ENCODE results near the gene B4GALT4. TPM values are rescaled to one million over a fixed set of nuclear protein-coding genes. Genes with fewer than 3 reads are reported as not detected.
"Not testable (repeated sequence)": the region's sequence is repeated elsewhere in the genome, so short reads cannot be mapped to it uniquely, and the experiment has no call there.

Gene B4GALT4
- total RNA-seq, 1 experiment from 2014 or later: 21.8 TPM

DNA sequence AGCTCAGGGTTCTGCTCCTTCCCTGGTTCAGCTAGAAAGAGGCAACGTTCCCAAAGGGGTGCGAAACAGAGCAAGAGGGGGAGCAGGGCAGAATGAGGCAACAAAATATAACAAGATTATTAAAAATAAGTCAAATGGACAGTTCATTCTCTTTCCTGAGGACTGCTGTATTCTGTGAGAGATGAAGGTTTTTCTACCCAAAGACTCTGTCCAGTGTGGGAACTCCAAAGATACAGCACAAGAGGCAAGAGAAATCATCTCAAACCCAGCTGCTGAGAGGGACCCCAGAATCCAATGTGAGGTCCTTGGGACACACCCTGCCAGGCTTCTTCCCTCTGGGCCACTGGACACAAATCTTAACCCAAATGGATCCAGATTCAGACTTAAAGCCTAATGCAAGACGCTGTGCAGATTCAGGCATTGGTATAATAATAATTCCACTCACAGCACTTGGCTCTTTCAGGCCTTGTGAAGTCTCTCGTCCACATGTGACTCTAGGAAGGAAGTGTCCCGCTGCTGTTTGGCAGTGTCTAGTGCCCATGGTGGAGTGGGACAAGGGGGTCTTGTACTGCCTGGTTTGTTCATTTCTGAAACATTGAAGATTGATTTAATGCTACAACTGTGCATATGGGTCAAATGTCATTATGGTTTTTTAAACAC lies 39.0 kb upstream of the B4GALT4 start:
- no peak overlapping the region for H2AFZ ChIP-seq
- H3K79me2 ChIP-seq (ENCODE audit: low read depth): no peaks in the 10 kb centered on the region
- ChIA-PET CTCF (no interaction called here), POLR2A (ENCODE audit: unreplicated experiment) (interaction anchor here (0.7 kb wide), 1 partner anchor 33 kb away, joined by 4 read pairs; no protein-coding TSS in a partner anchor)
- H3K9me3 ChIP-seq (ENCODE audit: insufficient read depth, low read depth): no peaks in the 10 kb centered on the region
- H3K27ac ChIP-seq: no peak overlapping the region
- no peak overlapping the region for H3K4me3 ChIP-seq
- H3K4me2 ChIP-seq: no peak overlapping the region
- H3K9me2 ChIP-seq (ENCODE audit: insufficient read depth): no peaks in the 10 kb centered on the region
- TF ChIP-seq, protein P1, sequence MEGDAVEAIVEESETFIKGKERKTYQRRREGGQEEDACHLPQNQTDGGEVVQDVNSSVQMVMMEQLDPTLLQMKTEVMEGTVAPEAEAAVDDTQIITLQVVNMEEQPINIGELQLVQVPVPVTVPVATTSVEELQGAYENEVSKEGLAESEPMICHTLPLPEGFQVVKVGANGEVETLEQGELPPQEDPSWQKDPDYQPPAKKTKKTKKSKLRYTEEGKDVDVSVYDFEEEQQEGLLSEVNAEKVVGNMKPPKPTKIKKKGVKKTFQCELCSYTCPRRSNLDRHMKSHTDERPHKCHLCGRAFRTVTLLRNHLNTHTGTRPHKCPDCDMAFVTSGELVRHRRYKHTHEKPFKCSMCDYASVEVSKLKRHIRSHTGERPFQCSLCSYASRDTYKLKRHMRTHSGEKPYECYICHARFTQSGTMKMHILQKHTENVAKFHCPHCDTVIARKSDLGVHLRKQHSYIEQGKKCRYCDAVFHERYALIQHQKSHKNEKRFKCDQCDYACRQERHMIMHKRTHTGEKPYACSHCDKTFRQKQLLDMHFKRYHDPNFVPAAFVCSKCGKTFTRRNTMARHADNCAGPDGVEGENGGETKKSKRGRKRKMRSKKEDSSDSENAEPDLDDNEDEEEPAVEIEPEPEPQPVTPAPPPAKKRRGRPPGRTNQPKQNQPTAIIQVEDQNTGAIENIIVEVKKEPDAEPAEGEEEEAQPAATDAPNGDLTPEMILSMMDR (conservative IDR thresholded peaks at IDR 0.05): no peak
- no peak for TF ChIP-seq EZH2 (IDR thresholded peaks at IDR 0.05; ENCODE audit: low read depth)
- no peaks in the 10 kb centered on the region for H3F3A ChIP-seq (ENCODE audit: insufficient read depth, low read depth)
- H3K36me3 ChIP-seq (ENCODE audit: low read depth): no peaks in the 10 kb centered on the region
- no peak for DNase-seq
- intact Hi-C loops (cut with micrococcal nuclease; ENCODE audit: unreplicated experiment): loop anchor here (1.0 kb wide), 1 partner anchor 106 kb away; no protein-coding TSS in a partner anchor
- H3K4me1 ChIP-seq (replicated peaks; ENCODE audit: insufficient read depth): no peaks in the 10 kb centered on the region
- no peaks in the 10 kb centered on the region for H3K27me3 ChIP-seq (ENCODE audit: insufficient read depth, low read depth)
- BruUV-seq (replicated peaks): no TSS peak
- H4K20me1 ChIP-seq (ENCODE audit: insufficient read depth): no peaks in the 10 kb centered on the region; the same call in 1 of the 2 replicates

GRCh38 chr3:119279101-119279554 lies 38.5 kb upstream of the B4GALT4 start:
- no peak overlapping the region for H3K4me3 ChIP-seq
- CTCF ChIA-PET: no interaction called here
- H3K9me3 ChIP-seq (ENCODE audit: insufficient read depth, low read depth): no peaks in the 10 kb centered on the region
- H3K27me3 ChIP-seq (ENCODE audit: insufficient read depth, low read depth): no peaks in the 10 kb centered on the region
- no peak for DNase-seq
- H3K9me2 ChIP-seq (ENCODE audit: insufficient read depth): no peaks in the 10 kb centered on the region
- H3F3A ChIP-seq (ENCODE audit: insufficient read depth, low read depth): no peaks in the 10 kb centered on the region
- TF ChIP-seq, protein P1 (conservative IDR thresholded peaks at IDR 0.05): no peak
- no peak for TF ChIP-seq EZH2 (IDR thresholded peaks at IDR 0.05; ENCODE audit: low read depth)
- intact Hi-C loops (cut with micrococcal nuclease; ENCODE audit: unreplicated experiment): no loop called here
- H4K20me1 ChIP-seq (ENCODE audit: insufficient read depth): no peaks in the 10 kb centered on the region; the same call in 1 of the 2 replicates
- no peaks in the 10 kb centered on the region for H3K4me1 ChIP-seq (replicated peaks; ENCODE audit: insufficient read depth)
- H3K27ac ChIP-seq: no peak overlapping the region
- no peak overlapping the region for H2AFZ ChIP-seq
- no peaks in the 10 kb centered on the region for H3K36me3 ChIP-seq (ENCODE audit: low read depth)
- BruUV-seq (replicated peaks): no TSS peak
- H3K79me2 ChIP-seq (ENCODE audit: low read depth): no peaks in the 10 kb centered on the region
- POLR2A ChIA-PET (ENCODE audit: unreplicated experiment): interaction anchor here (0.7 kb wide), 1 partner anchor 33 kb away, joined by 4 read pairs; no protein-coding TSS in a partner anchor
- no peak overlapping the region for H3K4me2 ChIP-seq

DNA sequence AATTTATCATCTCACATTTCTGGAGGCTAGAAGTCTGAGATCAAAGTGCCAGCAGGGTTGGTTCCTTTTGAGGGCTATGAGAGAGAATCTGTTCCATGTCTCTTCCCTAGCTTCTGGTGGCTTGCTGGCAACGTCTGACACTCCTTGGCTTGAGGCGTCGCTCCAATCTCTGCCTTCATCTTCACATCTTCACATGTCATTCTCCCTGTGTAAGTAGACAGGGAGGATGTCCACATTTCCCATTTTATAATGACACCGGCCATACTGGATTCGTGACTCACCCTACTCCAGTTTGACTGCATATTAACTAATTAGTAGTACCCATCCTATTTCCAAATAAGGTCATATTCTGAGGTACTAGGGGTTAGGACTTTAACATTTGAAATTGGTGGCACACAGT lies 36.0 kb upstream of the B4GALT4 start:
- Histone ChIP-seq H3K4me2 (no peak overlapping the region), H4K20me1 (ENCODE audit: insufficient read depth) (no peaks in the 10 kb centered on the region), H3K4me3 (no peak overlapping the region), H2AFZ (no peak overlapping the region), H3K9me3 (ENCODE audit: insufficient read depth, low read depth) (no peaks in the 10 kb centered on the region), H3K4me1 (replicated peaks; ENCODE audit: insufficient read depth) (no peaks in the 10 kb centered on the region), H3K9me2 (ENCODE audit: insufficient read depth) (no peaks in the 10 kb centered on the region), H3K79me2 (ENCODE audit: low read depth) (no peaks in the 10 kb centered on the region), H3K36me3 (ENCODE audit: low read depth) (no peaks in the 10 kb centered on the region), H3K27me3 (ENCODE audit: insufficient read depth, low read depth) (no peaks in the 10 kb centered on the region), H3F3A (ENCODE audit: insufficient read depth, low read depth) (no peaks in the 10 kb centered on the region), H3K27ac (no peak overlapping the region)
- TF ChIP-seq EZH2 (IDR thresholded peaks at IDR 0.05; ENCODE audit: low read depth): no peak
- TF ChIP-seq, protein P1 (conservative IDR thresholded peaks at IDR 0.05): no peak
- intact Hi-C loops (cut with micrococcal nuclease; ENCODE audit: unreplicated experiment): no loop called here
- no peak for DNase-seq
- no TSS peak for BruUV-seq (replicated peaks)
- ChIA-PET POLR2A (ENCODE audit: unreplicated experiment) (no interaction called here), CTCF (no interaction called here)

- H3K27ac ChIP-seq; intact Hi-C loops (cut with micrococcal nuclease; ENCODE audit: unreplicated experiment); H4K20me1 ChIP-seq (ENCODE audit: insufficient read depth); CTCF ChIA-PET; H3F3A ChIP-seq (ENCODE audit: insufficient read depth, low read depth); H3K79me2 ChIP-seq (ENCODE audit: low read depth); H3K36me3 ChIP-seq (ENCODE audit: low read depth); BruUV-seq (replicated peaks); H2AFZ ChIP-seq; H3K4me2 ChIP-seq; DNase-seq; POLR2A ChIA-PET (ENCODE audit: unreplicated experiment); H3K9me2 ChIP-seq (ENCODE audit: insufficient read depth); H3K4me1 ChIP-seq (replicated peaks; ENCODE audit: insufficient read depth); H3K4me3 ChIP-seq; H3K27me3 ChIP-seq (ENCODE audit: insufficient read depth, low read depth); H3K9me3 ChIP-seq (ENCODE audit: insufficient read depth, low read depth): not testable (repeated sequence)
Measured at GRCh38 chr3:119270212-119270611, 29.5 kb upstream of the B4GALT4 start.
